Activated gamma-delta T cell treated with Interleukin-2 at 50 U/mL for 16 hours (primary cell): ENCODE results near the gene IFNL4.
"Not testable (repeated sequence)": the region's sequence is repeated elsewhere in the genome, so short reads cannot be mapped to it uniquely, and the experiment has no call there.

ENCODE experiments used
- DNase-seq: peaks from one replicate; pipeline ENCODE4 v3.0.0-alpha.2; 2020

The IFNL4 gene

DNA sequence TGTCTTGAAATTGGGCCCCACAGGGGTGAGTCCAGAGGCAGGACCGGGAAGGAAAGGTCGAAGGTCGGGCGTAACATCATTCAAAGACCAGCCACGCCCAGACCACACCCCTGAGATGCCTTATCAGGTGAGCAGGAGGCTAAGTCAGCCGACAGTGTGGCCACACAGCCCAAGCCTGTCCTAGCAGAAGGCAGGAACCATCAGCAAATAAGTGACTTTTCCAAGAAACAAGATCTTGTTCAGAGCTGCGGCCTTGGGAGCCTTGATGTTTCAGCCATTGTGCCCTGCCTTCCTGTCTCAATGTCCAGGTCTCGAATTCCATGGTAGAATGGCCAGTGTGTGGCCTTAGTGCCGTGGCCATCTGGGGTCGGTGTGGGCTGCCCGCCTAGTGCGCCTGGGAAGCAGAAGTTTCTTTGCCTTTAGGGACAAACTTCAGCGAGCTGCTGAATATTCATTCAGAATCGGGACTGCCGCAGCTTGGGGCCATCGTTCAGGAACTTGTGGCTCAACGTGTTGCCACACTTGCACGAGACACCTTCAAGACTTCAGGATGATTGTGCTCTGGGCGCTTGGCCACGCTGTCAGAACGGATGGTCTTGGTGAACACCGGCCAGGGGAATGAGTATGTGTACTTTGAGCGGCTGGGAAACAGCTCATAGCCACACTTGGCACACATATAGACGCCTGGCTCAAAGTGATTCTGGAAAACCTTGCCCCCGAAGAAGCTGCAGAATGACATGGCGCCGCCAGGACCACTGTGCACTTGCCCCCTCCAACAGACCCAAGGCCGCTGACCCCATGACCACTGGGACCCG is 6.1 kb upstream of the IFNL4 start:
- no peak for DNase-seq

DNA sequence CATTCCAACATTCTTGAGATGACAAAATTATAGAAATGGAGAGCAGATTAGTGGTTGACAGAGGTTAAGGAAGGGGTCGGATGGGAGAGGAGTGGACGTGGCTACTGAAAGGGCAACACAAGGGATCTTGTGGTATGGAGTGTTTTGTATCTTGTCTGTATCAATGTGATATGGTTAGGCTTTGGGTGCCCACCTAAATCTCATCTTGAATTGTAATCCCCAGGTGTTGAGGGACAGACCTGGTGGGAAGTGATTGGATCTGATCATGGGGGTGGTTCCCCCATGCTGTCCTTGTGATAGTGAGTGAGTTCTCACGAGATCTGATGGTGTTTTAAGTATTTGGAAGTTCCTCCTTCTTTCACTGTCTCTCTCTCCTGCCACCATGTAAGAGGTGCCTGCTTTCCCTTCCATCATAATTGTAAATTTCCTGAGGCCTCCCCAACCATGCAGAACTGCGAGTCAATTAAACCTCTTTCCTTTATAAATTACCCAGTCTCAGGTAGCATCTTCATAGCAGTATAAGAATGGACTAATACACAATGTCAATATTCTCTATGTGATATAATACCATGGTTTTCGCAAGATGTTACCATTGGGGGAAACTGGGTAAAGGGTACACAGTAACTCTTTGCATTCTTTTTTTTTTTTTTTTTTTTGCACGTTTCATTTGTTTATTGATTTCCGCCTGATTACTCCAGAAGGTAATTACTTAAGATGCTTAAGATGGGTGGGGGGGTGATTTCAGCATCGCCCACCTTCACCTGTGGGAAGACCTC is 4.9 kb upstream of the IFNL4 start:
- no peak for DNase-seq

DNA sequence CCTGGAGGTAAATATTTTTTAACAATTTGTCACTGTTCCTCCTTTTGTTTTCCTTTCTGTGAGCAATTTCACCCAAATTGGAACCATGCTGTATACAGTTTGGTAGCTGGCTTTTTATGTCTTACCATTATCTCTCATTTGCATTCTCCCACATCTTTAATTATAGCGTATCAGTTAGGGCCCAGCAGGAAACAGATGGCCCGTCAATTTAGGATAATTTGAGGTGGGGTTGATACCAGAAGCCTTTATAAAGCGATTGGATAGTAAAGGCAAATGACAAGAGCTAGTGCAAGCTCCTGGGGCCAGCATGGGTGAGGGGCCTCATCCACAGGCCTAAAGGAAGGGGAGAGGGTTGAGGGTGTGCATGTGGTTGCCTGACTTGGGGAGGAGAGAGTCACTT is 3.8 kb upstream of the IFNL4 start:
- DNase-seq, result no peak

DNA sequence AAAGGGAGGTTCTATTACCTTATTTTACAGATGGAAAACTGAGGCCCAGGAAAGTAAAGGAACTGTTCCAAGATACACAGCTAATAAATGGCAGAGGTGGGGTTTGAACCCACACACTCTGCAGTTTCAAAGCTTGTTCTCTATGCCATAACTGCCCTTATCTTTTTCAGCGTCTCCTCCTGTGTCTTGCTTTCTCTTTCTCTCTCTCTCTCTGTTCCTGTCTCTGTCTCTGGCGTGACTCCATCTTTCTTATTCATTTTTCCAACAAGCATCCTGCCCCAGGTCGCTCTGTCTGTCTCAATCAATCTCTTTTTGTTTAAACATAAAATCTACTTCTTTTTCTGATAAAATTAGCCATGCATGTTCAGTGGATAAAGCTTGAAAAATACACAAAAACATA is 3.2 kb upstream of the IFNL4 start:
- no peak for DNase-seq

DNA sequence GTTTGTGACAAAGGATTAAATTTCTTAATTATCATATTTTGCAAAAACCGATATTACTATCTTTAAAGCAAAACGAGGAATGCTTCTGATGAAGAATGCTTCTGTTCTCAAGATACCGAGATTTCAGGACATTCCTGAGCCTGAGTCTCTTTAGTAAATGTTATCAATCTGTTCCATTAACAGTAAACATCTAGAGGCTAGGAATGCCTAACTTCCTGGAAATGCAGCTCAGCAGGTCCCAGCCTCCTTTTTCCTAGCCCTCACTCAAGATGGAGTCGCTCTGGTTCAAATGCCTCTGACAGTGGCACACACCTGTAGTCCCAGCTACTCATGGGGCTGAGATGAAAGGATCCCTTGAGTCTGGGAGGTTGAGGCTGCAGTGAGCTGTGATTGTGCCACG is 2.4 kb upstream of the IFNL4 start:
- DNase-seq, result no peak

DNA sequence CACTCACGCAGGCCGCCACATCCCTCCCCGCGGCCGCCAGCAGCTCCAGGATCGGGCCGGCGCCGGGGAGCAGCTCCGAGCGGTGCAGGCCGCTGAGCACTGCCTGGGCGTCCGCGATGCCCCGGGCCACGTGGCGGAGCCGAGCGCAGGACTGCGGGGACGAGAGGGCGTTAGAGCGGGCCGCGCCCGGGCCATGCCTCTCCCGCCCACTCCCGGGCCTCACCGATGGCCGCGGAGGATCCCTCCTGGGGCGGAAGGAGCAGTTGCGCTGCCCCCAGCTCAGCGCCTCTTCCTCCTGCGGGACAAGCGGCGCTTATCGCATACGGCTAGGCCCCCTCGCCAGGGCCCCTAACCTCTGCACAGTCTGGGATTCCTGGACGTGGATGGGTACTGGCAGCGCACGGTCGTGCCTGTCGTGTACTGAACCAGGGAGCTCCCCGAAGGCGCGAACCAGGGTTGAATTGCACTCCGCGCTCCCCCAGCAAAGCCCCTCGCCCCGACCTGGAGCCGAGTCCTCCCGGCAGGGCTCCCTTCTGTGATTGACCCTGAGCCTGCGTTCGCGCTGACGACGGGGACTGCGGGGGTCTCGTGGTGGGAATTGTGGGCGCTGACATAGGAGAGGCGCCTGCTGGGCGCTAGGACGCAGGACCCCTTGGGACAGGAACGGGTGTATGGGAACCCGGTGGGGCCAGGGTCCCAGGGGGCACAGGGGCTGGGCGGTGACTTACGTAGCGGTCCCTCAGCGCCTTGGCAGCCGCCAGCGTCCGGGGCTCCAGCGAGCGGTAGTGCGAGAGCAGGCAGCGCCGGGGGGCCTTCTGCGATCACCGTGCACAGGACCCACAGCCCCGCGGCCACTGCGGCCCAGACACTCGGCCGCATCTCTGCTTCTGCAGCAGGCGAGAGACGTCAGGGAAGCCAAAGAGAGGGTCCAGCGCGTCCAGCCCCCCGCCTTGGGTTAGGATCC is 673 bp downstream of the IFNL4 start:
- DNase-seq, result no peak

DNA sequence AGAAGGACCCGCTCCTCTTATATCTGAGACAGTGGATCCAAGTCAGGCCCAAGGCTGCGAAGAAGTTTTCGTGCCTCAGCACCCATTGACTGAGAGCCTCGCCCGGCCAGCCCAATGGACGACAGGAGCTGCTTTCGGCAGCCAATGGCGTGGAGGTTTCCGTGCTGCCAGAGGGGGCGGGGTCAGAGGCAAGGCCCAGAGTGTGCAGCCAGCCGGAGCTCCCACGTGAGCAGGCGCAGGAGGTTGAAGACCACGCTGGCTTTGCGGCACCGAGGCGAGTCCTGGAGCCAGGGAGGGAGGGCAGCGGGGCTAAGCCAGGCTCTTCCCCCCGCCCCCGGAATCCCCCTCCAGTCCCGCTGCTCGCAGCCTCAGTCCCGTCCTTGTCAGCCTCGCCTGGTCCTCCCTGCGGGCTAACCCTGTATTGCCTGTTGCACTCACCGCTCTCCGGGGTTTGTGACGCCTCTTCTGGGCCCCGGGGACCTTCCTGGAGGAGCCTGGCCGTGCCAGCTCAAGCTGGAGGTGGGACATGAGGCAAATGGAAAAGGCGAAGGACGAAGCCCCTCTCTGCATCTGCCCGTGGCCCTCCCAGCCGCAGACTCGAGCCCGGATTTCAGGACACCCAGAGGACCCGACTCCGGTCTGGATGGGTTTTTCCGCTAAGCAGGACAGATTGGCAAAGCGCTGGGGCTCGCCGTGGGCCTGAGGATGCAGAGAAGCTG is 1.5 kb downstream of the IFNL4 start:
- no peak for DNase-seq

DNA sequence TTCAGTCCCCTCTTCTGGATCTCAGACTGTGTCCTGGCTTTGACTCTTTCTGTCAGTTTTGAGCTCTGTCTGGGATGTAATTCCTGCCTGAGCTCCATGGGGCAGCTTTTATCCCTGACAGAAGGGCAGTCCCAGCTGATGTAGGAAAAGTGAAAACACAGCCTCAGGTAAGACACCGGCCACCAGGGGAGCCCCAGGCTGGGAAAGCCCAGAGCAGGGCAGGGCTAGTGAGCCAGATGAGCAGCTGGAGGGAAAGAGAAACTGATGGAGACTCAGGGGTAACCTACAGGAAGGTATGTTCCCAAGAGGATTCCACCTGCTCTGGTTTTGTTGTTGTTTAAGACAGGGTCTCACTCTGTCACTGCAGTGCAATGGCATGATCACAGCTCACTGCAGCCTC is 3.5 kb downstream of the IFNL4 start:
- not testable (repeated sequence) for DNase-seq

DNA sequence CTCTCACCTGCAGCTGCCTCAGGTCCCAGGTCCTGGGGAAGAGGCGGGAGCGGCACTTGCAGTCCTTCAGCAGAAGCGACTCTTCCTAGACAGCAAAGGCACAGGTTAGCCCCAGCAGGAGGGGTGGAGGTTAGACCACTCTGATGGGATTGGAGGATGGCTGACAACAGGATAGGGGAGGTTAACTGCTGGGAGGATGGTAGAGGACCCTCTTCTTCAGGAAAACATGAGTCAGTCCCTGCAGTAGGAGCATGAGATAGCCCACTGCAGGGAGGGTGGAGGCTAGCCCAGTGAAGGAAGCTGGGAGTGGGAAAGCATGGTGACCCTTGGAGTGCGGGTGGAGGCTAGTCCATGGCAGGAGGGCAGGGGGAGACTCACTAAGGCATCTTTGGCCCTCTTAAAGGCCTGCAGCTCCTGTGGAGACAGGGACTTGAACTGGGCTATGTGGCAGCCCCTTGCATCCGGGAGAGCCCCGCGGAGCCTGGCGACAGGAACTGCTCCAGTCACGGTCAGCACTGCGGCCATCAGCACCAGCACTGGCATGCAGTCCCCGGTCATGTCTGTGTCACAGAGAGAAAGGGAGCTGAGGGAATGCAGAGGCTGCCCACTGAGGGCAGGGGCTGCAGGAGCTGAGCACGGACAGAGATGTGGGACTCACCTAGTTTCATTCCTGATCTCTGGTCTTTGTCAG is 4.1 kb downstream of the IFNL4 start, which contains the start of gene IFNL3:
Gene IFNL3 (minus strand): TSS at position 597 of the 691 bp plus-strand sequence. CDS start 39 bp downstream, at position 558.
- DNase-seq, result not testable (repeated sequence)

DNA sequence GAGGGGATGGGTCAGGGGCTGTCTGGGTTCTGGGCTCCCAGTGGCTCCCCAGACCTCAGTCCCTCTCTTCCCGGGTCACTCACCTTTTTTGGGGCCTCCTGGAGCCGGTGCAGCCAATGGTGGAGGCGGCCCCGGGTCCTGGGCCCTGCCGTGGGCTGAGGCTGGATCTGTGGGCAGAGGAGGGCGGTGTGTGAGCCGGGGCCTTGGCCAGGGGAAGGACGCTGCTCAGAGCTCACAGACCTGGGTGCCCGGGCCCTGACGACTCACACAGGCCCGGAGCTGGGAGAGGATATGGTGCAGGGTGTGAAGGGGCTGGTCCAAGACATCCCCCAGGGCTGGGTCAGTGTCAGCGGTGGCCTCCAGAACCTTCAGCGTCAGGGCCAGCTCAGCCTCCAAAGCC is 4.9 kb downstream of the IFNL4 start:
- DNase-seq, result not testable (repeated sequence)

DNA sequence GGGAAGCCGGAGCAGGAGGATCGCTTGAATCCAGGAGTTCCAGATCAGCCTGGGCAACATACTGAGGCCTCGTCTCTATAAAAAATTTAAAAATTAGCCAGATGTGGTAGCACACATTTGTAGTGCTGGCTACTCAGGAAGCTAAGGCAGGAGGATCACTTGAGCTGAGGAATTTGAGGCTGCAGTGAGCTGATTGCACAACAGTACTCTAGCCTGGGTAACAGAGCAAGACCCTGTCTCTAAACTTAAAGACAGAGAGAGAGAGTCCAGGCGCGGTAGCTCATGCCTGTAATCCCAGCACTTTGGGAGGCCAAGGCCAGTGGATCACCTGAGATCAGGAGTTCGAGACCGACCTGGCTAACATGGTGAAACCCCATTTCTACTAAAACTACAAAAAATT is 8.2 kb downstream of the IFNL4 start:
- DNase-seq, result no peak

DNA sequence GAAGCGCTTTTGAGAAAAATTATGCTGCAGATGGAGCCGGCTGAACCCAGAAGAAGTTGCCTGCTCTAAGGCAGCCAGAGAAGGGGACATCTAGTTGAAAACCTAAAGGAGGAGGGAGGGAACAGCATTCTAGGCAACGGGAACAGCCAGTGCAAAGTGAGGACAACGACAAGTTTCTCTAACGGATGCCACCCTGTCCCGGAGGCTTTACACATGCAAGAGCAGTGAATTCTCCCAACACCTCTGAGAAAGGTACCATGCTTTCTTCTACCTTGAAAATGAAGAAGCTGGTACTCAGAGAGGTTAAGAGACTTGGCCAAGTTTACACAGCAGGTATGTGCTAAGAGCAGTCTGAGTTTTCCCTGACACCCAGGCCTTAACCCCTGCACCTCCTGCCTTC is 9.7 kb downstream of the IFNL4 start:
- no peak for DNase-seq

DNA sequence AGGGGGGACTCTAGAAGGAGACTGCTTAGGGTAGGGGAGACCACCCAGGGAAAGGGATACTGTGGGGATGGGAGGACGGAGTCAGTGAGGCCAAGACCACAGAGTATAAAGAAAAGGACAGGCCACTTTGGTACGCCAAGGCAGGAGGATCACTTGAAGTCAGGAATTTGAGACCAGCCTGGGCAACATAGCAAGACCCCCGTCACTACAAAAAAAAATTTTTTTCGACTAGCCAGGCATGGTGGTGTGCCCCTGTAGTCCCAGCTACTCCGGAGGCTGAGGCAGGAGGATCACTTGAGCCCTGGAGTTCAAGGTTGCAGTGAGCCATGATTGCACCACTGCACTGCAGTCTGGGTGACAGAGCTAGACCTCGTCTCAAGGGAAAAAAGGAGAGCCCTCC is 10.4 kb downstream of the IFNL4 start:
- DNase-seq, result no peak

DNA sequence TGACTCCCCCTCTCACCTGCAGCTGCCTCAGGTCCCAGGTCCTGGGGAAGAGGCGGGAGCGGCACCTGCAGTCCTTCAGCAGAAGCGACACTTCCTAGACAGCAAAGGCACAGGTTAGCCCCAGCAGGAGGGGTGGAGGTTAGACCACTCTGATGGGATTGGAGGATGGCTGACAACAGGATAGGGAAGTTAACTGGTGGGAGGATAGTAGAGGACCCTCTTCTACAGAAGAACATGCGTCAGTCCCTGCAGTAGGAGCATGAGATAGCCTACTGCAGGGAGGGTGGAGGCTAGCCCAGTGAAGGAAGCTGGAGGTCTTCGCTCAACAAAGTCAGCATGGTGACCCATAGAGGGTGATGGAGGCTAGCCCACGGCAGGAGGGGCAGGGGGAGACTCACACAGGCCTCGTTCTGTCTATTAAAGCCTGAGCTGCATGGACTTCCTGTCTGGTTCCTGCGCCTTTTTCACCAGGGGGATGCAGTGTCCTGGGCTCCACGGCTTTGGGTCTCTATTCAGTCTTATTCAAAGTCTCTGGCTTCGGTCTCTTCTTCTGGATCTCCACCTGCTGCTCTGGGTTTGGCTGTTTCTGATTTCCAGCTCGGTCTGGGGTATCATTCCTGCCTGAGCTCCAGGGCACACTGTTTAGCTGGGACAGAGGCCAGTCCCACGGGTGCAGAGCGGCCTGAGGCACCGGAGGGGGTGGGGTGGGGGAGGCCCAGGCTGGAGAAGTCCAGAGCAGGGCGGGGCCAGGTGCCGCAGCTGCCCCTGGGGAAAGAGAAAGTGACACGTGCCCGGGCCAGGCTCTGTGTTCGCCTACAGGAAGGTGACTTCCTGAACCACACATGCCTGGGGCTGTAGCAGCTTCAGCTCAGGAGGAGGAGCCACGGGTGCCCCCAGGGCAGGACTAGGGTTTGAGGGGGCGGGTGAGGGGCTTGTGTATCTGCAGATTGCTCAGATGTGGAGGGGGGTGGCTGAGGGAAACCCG is 11.2 kb downstream of the IFNL4 start:
- peak; percentile 34 for DNase-seq

DNA sequence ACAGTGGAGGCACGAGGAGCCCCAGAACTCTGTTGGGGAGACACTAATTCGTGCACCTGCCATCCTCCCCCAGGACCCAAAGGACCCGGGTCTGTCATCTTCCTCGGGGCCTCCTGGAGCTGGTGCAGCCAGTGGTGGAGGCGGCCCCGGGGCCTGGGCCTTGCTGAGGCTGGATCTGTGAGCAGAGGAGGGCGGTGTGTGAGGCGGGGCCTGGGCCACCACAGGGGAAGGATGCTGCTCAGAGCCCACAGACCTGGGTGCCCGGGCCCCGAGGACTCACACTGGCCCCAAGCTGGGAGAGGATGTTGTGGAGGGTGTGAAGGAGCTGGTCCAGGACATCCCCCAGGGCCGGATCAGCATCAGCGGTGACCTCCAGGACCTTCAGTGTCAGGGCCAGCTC is 12.1 kb downstream of the IFNL4 start:
- peak; percentile 53 for DNase-seq

DNA sequence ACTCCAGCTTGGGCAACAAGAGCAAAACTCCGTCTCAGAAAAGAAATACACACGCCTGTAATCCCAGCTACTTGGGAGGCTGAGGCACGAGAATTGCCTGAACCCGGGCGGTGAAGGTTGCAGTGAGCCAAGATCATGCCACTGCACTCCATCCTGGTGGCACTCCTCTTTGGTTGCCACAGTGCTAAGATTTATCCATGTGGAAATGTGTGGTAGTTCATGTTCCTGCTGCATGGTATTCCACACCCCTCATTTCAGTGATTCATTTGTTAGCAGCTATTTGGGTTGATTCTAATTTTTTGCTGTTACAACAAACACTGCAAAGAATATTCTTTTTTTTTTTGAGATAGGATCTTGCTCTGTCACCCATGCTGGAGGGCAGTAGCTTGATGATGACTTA is 15.9 kb downstream of the IFNL4 start:
- DNase-seq, result no peak

DNA sequence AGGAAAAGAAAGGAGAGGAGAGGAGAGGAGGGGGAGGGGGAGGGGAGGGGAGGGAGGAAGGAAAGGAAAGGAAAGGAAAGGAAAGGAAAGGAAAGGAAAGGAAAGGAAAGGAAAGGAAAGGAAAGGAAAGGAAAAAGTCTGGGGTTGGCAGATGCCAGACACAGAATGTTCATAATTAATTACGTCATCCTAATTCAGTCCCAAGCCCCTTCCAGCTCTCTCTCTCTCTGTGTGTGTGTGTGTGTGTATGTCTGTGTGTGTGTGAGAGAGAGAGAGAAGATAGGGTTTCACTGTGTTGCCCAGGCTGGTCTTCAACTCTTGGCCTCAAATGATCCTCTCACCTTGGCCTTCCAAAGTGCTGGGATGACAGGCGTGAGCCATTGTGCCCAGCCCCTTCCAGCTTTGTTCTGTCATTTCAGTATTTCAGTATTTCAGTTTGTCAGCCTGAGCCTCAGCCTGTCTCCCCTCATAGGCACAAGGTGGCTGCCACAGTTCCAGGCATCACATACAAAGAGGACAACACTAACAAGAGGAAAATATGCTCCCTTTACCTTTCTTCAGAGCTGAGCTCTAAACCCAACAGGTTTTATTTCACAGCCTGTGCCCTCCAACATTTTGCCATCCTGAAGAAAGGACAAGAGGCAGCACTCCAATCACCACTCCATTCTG is 18.4 kb downstream of the IFNL4 start:
- no peak for DNase-seq

DNA sequence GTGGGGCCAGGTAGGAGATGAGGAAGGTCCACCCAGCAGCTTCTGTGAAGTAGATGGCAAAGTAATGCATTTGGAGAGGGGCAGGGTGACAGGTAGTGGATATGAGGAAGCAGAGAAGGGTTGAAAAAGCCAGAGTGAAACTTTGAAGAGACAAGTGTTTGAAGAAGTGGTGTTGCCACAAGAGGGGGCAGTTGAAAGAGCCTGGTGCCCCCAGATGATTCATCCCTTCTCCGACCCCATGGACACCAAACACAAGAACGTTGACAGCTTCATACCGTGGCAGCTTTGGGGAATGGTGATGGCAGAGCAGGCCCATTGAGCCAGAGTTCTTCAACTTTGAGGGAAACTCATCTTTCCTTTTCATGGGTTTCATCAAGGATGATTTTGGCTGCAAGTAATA is 23.7 kb downstream of the IFNL4 start:
- DNase-seq, result no peak

DNA sequence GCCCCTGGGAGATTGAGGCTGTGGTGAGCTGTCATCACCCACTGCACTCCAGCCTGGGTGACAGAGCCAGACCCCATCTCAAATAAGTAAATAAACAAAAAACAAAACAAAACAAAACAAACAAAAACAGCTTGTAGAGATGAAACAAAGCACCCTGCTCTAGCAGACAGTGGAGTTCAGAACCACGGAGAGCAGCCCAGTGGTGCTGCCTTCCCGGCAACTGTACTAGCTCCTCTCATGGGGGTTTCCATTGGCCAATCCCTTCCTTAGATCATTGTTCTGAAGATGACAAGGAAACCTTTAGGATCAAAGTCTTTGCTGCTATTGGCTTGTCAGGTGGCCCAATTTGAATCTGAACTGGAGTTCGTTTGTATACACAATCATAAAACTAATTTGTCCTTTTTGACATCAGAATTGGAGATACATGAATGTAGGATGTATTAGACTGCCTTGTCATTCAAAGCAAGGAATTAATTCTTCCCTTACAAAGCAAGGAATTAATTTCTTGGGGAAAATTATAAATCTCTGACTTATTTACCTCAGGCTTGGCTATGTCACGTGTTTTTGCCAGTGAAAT is 24.9 kb downstream of the IFNL4 start:
- no peak for DNase-seq
